ENCODE measurements around the gene ECE1.
A peak's percentile ranks its signal among the peaks of the same experiment; 100 is the strongest.
"Not testable (repeated sequence)": the region's sequence is repeated elsewhere in the genome, so short reads cannot be mapped to it uniquely, and the experiment has no call there.

Gene ECE1

GRCh38 chr1:21291964-21292363 lies 1.7 kb upstream of the ECE1 start:
- in situ Hi-C loops (cut with MboI; ENCODE audit: low pct_unique_long_range_greater_than_20kb, low sequenced_read_pairs, unreplicated experiment) = no loop called here
- TF ChIP-seq, protein P1, sequence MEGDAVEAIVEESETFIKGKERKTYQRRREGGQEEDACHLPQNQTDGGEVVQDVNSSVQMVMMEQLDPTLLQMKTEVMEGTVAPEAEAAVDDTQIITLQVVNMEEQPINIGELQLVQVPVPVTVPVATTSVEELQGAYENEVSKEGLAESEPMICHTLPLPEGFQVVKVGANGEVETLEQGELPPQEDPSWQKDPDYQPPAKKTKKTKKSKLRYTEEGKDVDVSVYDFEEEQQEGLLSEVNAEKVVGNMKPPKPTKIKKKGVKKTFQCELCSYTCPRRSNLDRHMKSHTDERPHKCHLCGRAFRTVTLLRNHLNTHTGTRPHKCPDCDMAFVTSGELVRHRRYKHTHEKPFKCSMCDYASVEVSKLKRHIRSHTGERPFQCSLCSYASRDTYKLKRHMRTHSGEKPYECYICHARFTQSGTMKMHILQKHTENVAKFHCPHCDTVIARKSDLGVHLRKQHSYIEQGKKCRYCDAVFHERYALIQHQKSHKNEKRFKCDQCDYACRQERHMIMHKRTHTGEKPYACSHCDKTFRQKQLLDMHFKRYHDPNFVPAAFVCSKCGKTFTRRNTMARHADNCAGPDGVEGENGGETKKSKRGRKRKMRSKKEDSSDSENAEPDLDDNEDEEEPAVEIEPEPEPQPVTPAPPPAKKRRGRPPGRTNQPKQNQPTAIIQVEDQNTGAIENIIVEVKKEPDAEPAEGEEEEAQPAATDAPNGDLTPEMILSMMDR (IDR thresholded peaks at IDR 0.05; ENCODE audit: extremely low read depth, insufficient read depth, missing control alignments) = no peak
- DNase-seq (ENCODE audit: low spot score) = no peak

DNA sequence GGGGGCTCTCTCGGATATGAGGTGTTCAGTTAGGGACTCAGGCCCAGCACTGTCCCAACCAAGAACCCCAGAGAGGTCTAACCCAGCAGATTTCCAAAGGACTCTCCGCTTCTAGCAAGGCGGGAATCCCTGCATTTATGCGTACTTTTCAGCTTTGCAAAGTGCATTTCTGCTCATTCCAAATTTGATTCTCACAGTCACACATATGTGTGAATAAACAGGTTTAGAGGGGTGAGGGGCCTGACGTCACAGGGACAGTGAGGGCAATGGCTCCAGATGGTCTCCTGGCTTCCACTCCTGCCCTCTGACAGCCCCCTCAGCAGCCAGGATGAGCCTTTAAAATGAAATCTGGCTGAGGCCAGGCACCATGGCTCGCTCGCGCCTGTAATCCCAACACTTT lies 921 bp upstream of the ECE1 start:
- TF ChIP-seq, protein P1 (IDR thresholded peaks at IDR 0.05; ENCODE audit: extremely low read depth, insufficient read depth, missing control alignments) = no peak
- in situ Hi-C loops (cut with MboI; ENCODE audit: low pct_unique_long_range_greater_than_20kb, low sequenced_read_pairs, unreplicated experiment) = no loop called here
- no peak for DNase-seq (ENCODE audit: low spot score)

GRCh38 chr1:21290546-21290944 lies 282 bp upstream of the ECE1 start:
- in situ Hi-C loops (cut with MboI; ENCODE audit: low pct_unique_long_range_greater_than_20kb, low sequenced_read_pairs, unreplicated experiment) = no loop called here
- TF ChIP-seq, protein P1 (IDR thresholded peaks at IDR 0.05; ENCODE audit: extremely low read depth, insufficient read depth, missing control alignments) = no peak
- peak; percentile 85 for DNase-seq (ENCODE audit: low spot score)

DNA sequence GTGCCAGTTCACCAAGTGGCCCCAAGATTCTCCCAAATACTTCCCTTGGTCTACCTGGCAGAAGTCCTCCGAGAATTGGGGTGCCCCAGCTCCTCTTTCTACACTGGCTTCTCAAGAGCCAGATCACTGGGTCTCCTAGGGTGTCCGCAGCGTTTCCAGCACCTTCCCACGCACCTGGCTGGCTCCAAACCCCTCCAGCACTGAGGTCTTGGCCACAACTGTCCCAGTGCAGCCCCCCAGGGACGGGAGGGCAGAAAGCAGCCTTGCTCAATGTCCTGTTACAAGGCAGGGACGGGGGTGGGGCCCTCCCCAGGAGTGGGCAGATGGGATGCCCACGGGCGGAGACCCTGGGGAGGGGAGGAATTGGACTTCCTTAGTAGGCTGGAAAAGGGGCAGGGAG lies 1.1 kb downstream of the ECE1 start:
- no peak for DNase-seq (ENCODE audit: low spot score)
- in situ Hi-C loops (cut with MboI; ENCODE audit: low pct_unique_long_range_greater_than_20kb, low sequenced_read_pairs, unreplicated experiment) = no loop called here
- TF ChIP-seq, protein P1 (IDR thresholded peaks at IDR 0.05; ENCODE audit: extremely low read depth, insufficient read depth, missing control alignments) = no peak

- no peak for DNase-seq (ENCODE audit: low spot score)
- in situ Hi-C loops (cut with MboI; ENCODE audit: low pct_unique_long_range_greater_than_20kb, low sequenced_read_pairs, unreplicated experiment) = no loop called here
- TF ChIP-seq, protein P1 (IDR thresholded peaks at IDR 0.05; ENCODE audit: extremely low read depth, insufficient read depth, missing control alignments) = no peak
These were observed 2.3 kb downstream of the ECE1 start for GRCh38 chr1:21287905-21288514.

DNA sequence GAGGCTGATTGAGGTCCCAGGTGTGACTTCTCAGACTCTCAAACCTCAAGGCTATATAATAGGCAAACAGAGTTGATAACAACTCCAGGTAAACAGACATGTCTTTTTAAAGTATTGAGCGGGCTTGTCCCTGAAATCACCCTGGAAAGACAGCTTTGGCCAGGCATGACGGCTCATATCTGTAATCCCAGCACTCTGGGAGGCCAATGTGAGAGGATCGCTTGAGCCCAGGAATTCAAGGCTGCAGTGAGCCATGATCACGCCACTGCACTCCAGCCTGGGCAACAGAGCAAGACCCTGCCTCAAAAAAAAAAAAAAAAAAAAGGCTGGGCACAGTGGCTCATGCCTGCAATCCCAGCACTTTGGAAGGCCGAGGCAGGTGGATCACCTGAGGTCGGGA lies 4.9 kb downstream of the ECE1 start:
- DNase-seq (ENCODE audit: low spot score); in situ Hi-C loops (cut with MboI; ENCODE audit: low pct_unique_long_range_greater_than_20kb, low sequenced_read_pairs, unreplicated experiment): not testable (repeated sequence)

DNA sequence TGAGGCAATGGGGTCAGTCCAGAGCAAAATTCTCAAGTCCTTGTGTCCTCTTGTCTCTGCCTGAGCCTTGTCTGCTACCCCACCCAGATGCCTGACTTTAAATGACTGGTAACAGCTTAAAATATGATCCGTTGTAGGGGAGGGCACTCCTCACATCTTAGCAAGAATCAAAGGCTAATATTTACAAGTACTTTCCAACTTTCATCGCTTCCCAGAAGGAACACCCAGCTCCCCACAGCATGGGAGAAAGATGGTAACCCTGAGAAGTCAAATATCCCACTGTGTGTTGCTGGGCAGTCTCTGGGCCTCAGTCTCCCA lies 5.2 kb downstream of the ECE1 start:
- in situ Hi-C loops (cut with MboI; ENCODE audit: low pct_unique_long_range_greater_than_20kb, low sequenced_read_pairs, unreplicated experiment) = no loop called here
- TF ChIP-seq, protein P1 (IDR thresholded peaks at IDR 0.05; ENCODE audit: extremely low read depth, insufficient read depth, missing control alignments) = no peak
- no peak for DNase-seq (ENCODE audit: low spot score)

Data from GM13977 (cell line).